Osteoblast (primary cell): ENCODE results near the gene PHACTR1. TPM values are rescaled to one million over a fixed set of nuclear protein-coding genes. Genes with fewer than 3 reads are reported as not detected.

Source experiments
- DNase-seq: peaks from one replicate; pipeline ENCODE4 v3.0.0; 2011; ENCODE audit warnings: low spot score, mixed read lengths; ENCODE audit not compliant: insufficient read length; ENCODE audit errors: missing footprints
- H2AFZ ChIP-seq: 2 replicates; pipeline ENCODE4 v1.6.0; 2011; ENCODE audit warnings: mild to moderate bottlenecking, low read length
- H3K27ac ChIP-seq: 2 replicates; pipeline ENCODE4 v1.5.1; 2011; ENCODE audit warnings: mild to moderate bottlenecking, low read depth, low read length, moderate library complexity
- H3K27me3 ChIP-seq: 2 replicates; pipeline ENCODE4 v1.6.0; 2012; ENCODE audit warnings: mild to moderate bottlenecking, control low read depth, inconsistent platforms, low read length, moderate library complexity; ENCODE audit not compliant: insufficient read depth
- H3K36me3 ChIP-seq: 2 replicates; pipeline ENCODE4 v1.5.1; 2011; ENCODE audit warnings: mild to moderate bottlenecking, low read length, control low read depth, moderate library complexity; ENCODE audit not compliant: insufficient read depth
- H3K4me1 ChIP-seq: 2 replicates; pipeline ENCODE4 v1.5.1; 2011; ENCODE audit warnings: mild to moderate bottlenecking, low read length, control low read depth, moderate library complexity; ENCODE audit not compliant: insufficient read depth
- H3K4me2 ChIP-seq: 2 replicates; pipeline ENCODE4 v1.6.0; 2011; ENCODE audit warnings: mild to moderate bottlenecking, low read length; ENCODE audit not compliant: insufficient read depth
- H3K4me3 ChIP-seq: fragments of 200-600 bp; sonication (generic); 3 replicates; pipeline ENCODE4 v1.5.1; 2012; ENCODE audit warnings: mild to moderate bottlenecking, low read length, inconsistent platforms; ENCODE audit not compliant: insufficient read depth
- H3K79me2 ChIP-seq: 2 replicates; pipeline ENCODE4 v1.6.0; 2012; ENCODE audit warnings: mild to moderate bottlenecking, low read length, control low read depth, inconsistent platforms; ENCODE audit not compliant: insufficient read depth
- H3K9me3 ChIP-seq: 2 replicates; pipeline ENCODE4 v1.5.1; 2011; ENCODE audit warnings: low read depth, low read length, control low read depth
- H4K20me1 ChIP-seq: 2 replicates; pipeline ENCODE4 v1.6.0; 2012; ENCODE audit warnings: mild to moderate bottlenecking, low read length, control low read depth; ENCODE audit not compliant: insufficient read depth
- CTCF ChIP-seq: IDR thresholded peaks from 2 replicates; pipeline ENCODE4 v1.5.1; 2011; ENCODE audit warnings: mild to moderate bottlenecking, low read depth, low read length, moderate library complexity; ENCODE audit errors: extremely low read depth
- total RNA-seq: library from RNA; depleted of rRNA; stranded (reverse); fragments of >200 nt; gene quantifications from 2 replicates; pipeline ENCODE4 v1.2.3, GENCODE V29; 2012

Gene PHACTR1
- total RNA-seq, 1 donor, result 0.36 TPM

GRCh38 chr6:12980741-12981140 is 264.2 kb downstream of the PHACTR1 start:
- H3K4me3 ChIP-seq, result no peak overlapping the region
- H3K36me3 ChIP-seq, result no peaks in the 10 kb centered on the region
- no peaks in the 10 kb centered on the region for H3K79me2 ChIP-seq
- TF ChIP-seq CTCF, result no peak
- no peak overlapping the region for H3K4me2 ChIP-seq
- no peak overlapping the region for H2AFZ ChIP-seq
- H3K27me3 ChIP-seq, result no peaks in the 10 kb centered on the region
- DNase-seq, result no peak
- H3K9me3 ChIP-seq, result no peaks in the 10 kb centered on the region
- H3K4me1 ChIP-seq, result no peaks in the 10 kb centered on the region
- H4K20me1 ChIP-seq, result no peaks in the 10 kb centered on the region
- H3K27ac ChIP-seq, result no peak overlapping the region

GRCh38 chr6:12984776-12985175 is 268.2 kb downstream of the PHACTR1 start:
- no peak for DNase-seq
- TF ChIP-seq CTCF, result no peak

GRCh38 chr6:12987783-12988182 is 271.2 kb downstream of the PHACTR1 start:
- H4K20me1 ChIP-seq, result no peaks in the 10 kb centered on the region
- H2AFZ ChIP-seq, result no peak overlapping the region
- H3K9me3 ChIP-seq, result no peaks in the 10 kb centered on the region
- H3K27me3 ChIP-seq, result no peaks in the 10 kb centered on the region
- H3K4me1 ChIP-seq, result no peaks in the 10 kb centered on the region
- H3K27ac ChIP-seq, result no peak overlapping the region
- H3K79me2 ChIP-seq, result no peaks in the 10 kb centered on the region
- no peak overlapping the region for H3K4me2 ChIP-seq
- H3K4me3 ChIP-seq, result no peak overlapping the region
- no peaks in the 10 kb centered on the region for H3K36me3 ChIP-seq
- no peak for DNase-seq
- TF ChIP-seq CTCF, result no peak

More at GRCh38 chr6:12984776-12985175, 268.2 kb downstream of the PHACTR1 start:
- Histone ChIP-seq H4K20me1 (no peaks in the 10 kb centered on the region), H3K9me3 (no peaks in the 10 kb centered on the region), H3K36me3 (no peaks in the 10 kb centered on the region), H3K27ac (no peak overlapping the region), H3K79me2 (no peaks in the 10 kb centered on the region), H3K4me1 (no peaks in the 10 kb centered on the region), H3K4me3 (no peak overlapping the region), H3K4me2 (no peak overlapping the region), H2AFZ (no peak overlapping the region), H3K27me3 (no peaks in the 10 kb centered on the region)

GRCh38 chr6:12990162-12990561 is 273.6 kb downstream of the PHACTR1 start:
- Histone ChIP-seq H3K4me1 (no peaks in the 10 kb centered on the region), H2AFZ (no peak overlapping the region), H3K9me3 (no peaks in the 10 kb centered on the region), H3K27ac (no peak overlapping the region), H3K27me3 (no peaks in the 10 kb centered on the region), H3K36me3 (no peaks in the 10 kb centered on the region), H3K4me2 (no peak overlapping the region), H4K20me1 (no peaks in the 10 kb centered on the region), H3K4me3 (no peak overlapping the region), H3K79me2 (no peaks in the 10 kb centered on the region)
- TF ChIP-seq CTCF, result no peak
- DNase-seq, result no peak
